Erythroblast (primary cell): ENCODE data around the gene MYO18B.

Experiments used
- GATA1 ChIP-seq: IDR thresholded peaks from 2 replicates; pipeline ENCODE4 v1.6.1; 2011; ENCODE audit warnings: low read depth, mild to moderate bottlenecking, control low read depth, low read length, moderate library complexity
- POLR2A ChIP-seq: IDR thresholded peaks from 2 replicates; pipeline ENCODE4 v1.6.1; 2011; ENCODE audit warnings: mild to moderate bottlenecking, low read length

- no peak for TF ChIP-seq POLR2A
- no peak for TF ChIP-seq GATA1
These were observed 31.5 kb upstream of the MYO18B start for GRCh38 chr22:25710501-25710900.
